Body of pancreas (tissue), 4 donors: ENCODE measurements around the gene AOAH. TPM values are rescaled to one million over a fixed set of nuclear protein-coding genes. Genes with fewer than 3 reads are reported as not detected.
"Not testable (repeated sequence)": the region's sequence is repeated elsewhere in the genome, so short reads cannot be mapped to it uniquely, and the experiment has no call there.

Source experiments
- ATAC-seq: fragments of 150-250 bp; one replicate; pipeline ENCODE4 v1.9.1; 2016
- DNase-seq, 4 donors: peaks; one replicate each; pipeline ENCODE4 v3.0.0-alpha.2; 2019
- H3K27ac ChIP-seq, 4 donors: fragments of 200-600 bp; sonication (generic); 1 replicate in 3 of 4; 2 replicates in 1 of 4; pipeline versions ENCODE4 v1.5.1 to v1.6.1; 2016 to 2019; ENCODE audit warnings: mild to moderate bottlenecking in 1 of 4, mixed read lengths in 1 of 4, moderate library complexity in 1 of 4
- H3K27me3 ChIP-seq, 2 donors: fragments of 200-600 bp; sonication (generic); one replicate each; pipeline ENCODE4 v1.6.0; 2016; ENCODE audit warnings: mild to moderate bottlenecking in 1 of 2
- H3K36me3 ChIP-seq, 2 donors: fragments of 200-600 bp; sonication (generic); replicated peaks in 1 of 2; 2 replicates each; pipeline ENCODE4 v1.5.1; 2016; ENCODE audit warnings: low read depth in 2 of 2; ENCODE audit not compliant: insufficient read depth in 1 of 2
- H3K4me1 ChIP-seq: fragments of 200-600 bp; sonication (generic); one replicate; pipeline ENCODE4 v1.6.0; 2016
- H3K4me3 ChIP-seq, 2 donors: fragments of 200-600 bp; sonication (generic); 1 replicate in 1 of 2; 2 replicates in 1 of 2; pipeline ENCODE4 v1.5.1; 2016 to 2019
- H3K9me3 ChIP-seq, 3 donors: fragments of 200-600 bp; sonication (generic); 1 replicate in 2 of 3; 2 replicates in 1 of 3; pipeline ENCODE4 v1.5.1; 2016
- CTCF ChIP-seq, 7 experiments: fragments of 450-650 bp in 4 of 7; fragments of 200-600 bp in 3 of 7; sonication (generic) in 3 of 7; IDR thresholded peaks; one replicate each; pipeline ENCODE4 v1.5.1; 2016 to 2019; ENCODE audit warnings: antibody characterized with exemption in 7 of 7
- POLR2A ChIP-seq, 3 donors: fragments of 450-650 bp; IDR thresholded peaks; one replicate each; pipeline ENCODE4 v1.6.1; 2016; ENCODE audit warnings: antibody characterized with exemption in 3 of 3, mild to moderate bottlenecking in 2 of 3
- WGBS, 2 donors: methylation state at CpG; one replicate each; pipeline ENCODE4 v1.1.5; 2017; 5-methylcytosine and 5-hydroxymethylcytosine counted together
- intact Hi-C: fragments of 100-400 bp; cut with DNase I; formaldehyde crosslinking; loops from one replicate; pipeline ENCODE4 v1.15.1; 2023
- total RNA-seq, 2 donors: library from RNA; depleted of rRNA; stranded (reverse); fragments of >200 nt; gene quantifications; one replicate each; pipeline ENCODE4 v1.1.0, GENCODE V29; 2016

The AOAH gene
- total RNA-seq, 2 donors from 2014 or later = 4.9 to 6.2 TPM

- no peaks in the 10 kb centered on the region for H3K36me3 ChIP-seq
- no peaks in the 10 kb centered on the region for H3K9me3 ChIP-seq
- 60 to 63% methylated on average over 4 of the region's 4 CpGs for WGBS, 2 donors
- peaks cover 37% of the 10 kb centered on the region for H3K4me1 ChIP-seq
- peak; percentile 36 for ATAC-seq
- TF ChIP-seq CTCF (IDR thresholded peaks at IDR 0.05) (no peak), POLR2A (IDR thresholded peaks at IDR 0.05) (no peak)
- H3K27me3 ChIP-seq = no peaks in the 10 kb centered on the region
- H3K4me3 ChIP-seq = no peak overlapping the region
- no peak for DNase-seq
- H3K27ac ChIP-seq = peak overlapping the region in 1 of 4 donors; percentile 69
- intact Hi-C loops = no loop called here
Measured at GRCh38 chr7:36707898-36708297, 16.4 kb downstream of the AOAH start.

GRCh38 chr7:36707465-36707864 is 16.8 kb downstream of the AOAH start:
- H3K4me1 ChIP-seq = peaks cover 37% of the 10 kb centered on the region
- TF ChIP-seq POLR2A (IDR thresholded peaks at IDR 0.05) (no peak), CTCF (IDR thresholded peaks at IDR 0.05) (no peak)
- intact Hi-C loops = no loop called here
- 86 to 90% methylated on average over 3 of the region's 3 CpGs for WGBS, 2 donors
- H3K27me3 ChIP-seq = no peaks in the 10 kb centered on the region
- H3K36me3 ChIP-seq = no peaks in the 10 kb centered on the region
- no peaks in the 10 kb centered on the region for H3K9me3 ChIP-seq
- ATAC-seq = no peak
- H3K4me3 ChIP-seq = no peak overlapping the region
- no peak for DNase-seq
- H3K27ac ChIP-seq = no peak overlapping the region

- H3K27ac ChIP-seq, intact Hi-C loops, H3K4me3 ChIP-seq, DNase-seq, H3K36me3 ChIP-seq, ATAC-seq, H3K27me3 ChIP-seq, H3K9me3 ChIP-seq, H3K4me1 ChIP-seq: not testable (repeated sequence)
- 86 to 98% methylated on average over 5 of the region's 5 CpGs for WGBS, 2 donors
Measured at GRCh38 chr7:36703860-36704259, 20.4 kb downstream of the AOAH start.

- DNase-seq (no peak), ATAC-seq (no peak)
- H3K27me3 ChIP-seq = no peaks in the 10 kb centered on the region
- WGBS, 2 donors = 73 to 82% methylated on average over 5 of the region's 5 CpGs
- H3K9me3 ChIP-seq = no peaks in the 10 kb centered on the region
- no peaks in the 10 kb centered on the region for H3K4me1 ChIP-seq
- no peak overlapping the region for H3K27ac ChIP-seq
- intact Hi-C loops = no loop called here
- H3K4me3 ChIP-seq = no peak overlapping the region
- H3K36me3 ChIP-seq = no peaks in the 10 kb centered on the region
- TF ChIP-seq CTCF (IDR thresholded peaks at IDR 0.05) = no peak
- TF ChIP-seq POLR2A (IDR thresholded peaks at IDR 0.05) = no peak
Measured at GRCh38 chr7:36692456-36692855, 31.8 kb downstream of the AOAH start.

- Histone ChIP-seq H3K36me3 (no peaks in the 10 kb centered on the region), H3K9me3 (no peaks in the 10 kb centered on the region), H3K4me1 (no peaks in the 10 kb centered on the region), H3K27me3 (no peaks in the 10 kb centered on the region), H3K27ac (no peak overlapping the region), H3K4me3 (no peak overlapping the region)
- intact Hi-C loops = no loop called here
- DNase-seq = no peak
- no peak for ATAC-seq
- no peak for TF ChIP-seq POLR2A (IDR thresholded peaks at IDR 0.05)
- TF ChIP-seq CTCF (IDR thresholded peaks at IDR 0.05) = no peak
- 75 to 92% methylated on average over 4 of the region's 4 CpGs for WGBS, 2 donors
Measured at GRCh38 chr7:36691983-36692382, 32.3 kb downstream of the AOAH start.
